HepG2 (cell line): Measurements from ENCODE around the gene KCNA4. TPM values are rescaled to one million over a fixed set of nuclear protein-coding genes. Genes with fewer than 3 reads are reported as not detected.

Experiments used
- ATAC-seq: fragments of 200-7000 bp; cut with Tn5 transposase; 3 replicates; pipeline ENCODE4 v1.9.1; 2020; ENCODE audit warnings: mild to moderate bottlenecking, moderate library complexity
- BruUV-seq: library from RNA; stranded (reverse); fragments of 400-500 nt; replicated peaks from 2 replicates; lab custom pipeline; 2021; lab: Mats Ljungman, UMichigan
- CTCF ChIA-PET: fragments of 300-600 bp; formaldehyde crosslinking; extraction: SDS; loops from one replicate; lab custom pipeline; 2021; ENCODE audit warnings: low total read pairs, inconsistent platforms, low intra/inter-chr PET ratio; lab: Yijun Ruan, JAX
- POLR2A ChIA-PET: fragments of 350-600 bp; sonication (Branson Sonifier 250); formaldehyde crosslinking; loops from one replicate; lab custom pipeline; 2020; ENCODE audit warnings: antibody characterized with exemption, inconsistent platforms; lab: Yijun Ruan, JAX
- DNase-seq: peaks from one replicate; pipeline ENCODE4 v3.0.0-alpha.2; 2015; ENCODE audit warnings: low spot score
- FAIRE-seq: peaks from 3 replicates; lab custom pipeline; 2011; peaks lifted over from hg19 to GRCh38; lab: Jason Lieb, UNC
- H2AFZ ChIP-seq: one replicate; pipeline ENCODE4 v1.6.1; 2011; ENCODE audit warnings: low read length, inconsistent platforms
- H3K27ac ChIP-seq: fragments of 300-600 bp; 3 replicates; pipeline ENCODE4 v1.8.0; 2011; ENCODE audit warnings: mixed run types, mild to moderate bottlenecking, mixed read lengths, low read length, inconsistent platforms; ENCODE audit not compliant: insufficient read depth; ENCODE audit errors: extremely low read length
- H3K27me3 ChIP-seq, 2 experiments: fragments of 200-600 bp in 1 of 2; 2 replicates in 1 of 2; 3 replicates in 1 of 2; pipeline versions ENCODE4 v1.6.0 to v1.8.0; 2011; ENCODE audit warnings: low read length in 2 of 2, mild to moderate bottlenecking in 2 of 2, moderate library complexity in 2 of 2, inconsistent platforms in 1 of 2; ENCODE audit not compliant: insufficient read depth in 2 of 2, control insufficient read depth in 1 of 2
- H3K36me3 ChIP-seq, 2 experiments: fragments of 200-600 bp in 1 of 2; replicated peaks in 1 of 2; 2 replicates in 1 of 2; 3 replicates in 1 of 2; pipeline versions ENCODE4 v1.5.1 to v1.8.0; 2011; ENCODE audit warnings: low read length in 2 of 2, inconsistent platforms in 1 of 2; ENCODE audit not compliant: insufficient read depth in 2 of 2, control insufficient read depth in 1 of 2
- H3K4me1 ChIP-seq: 2 replicates; pipeline ENCODE4 v1.5.1; 2012; ENCODE audit warnings: low read length, inconsistent platforms; ENCODE audit not compliant: insufficient read depth
- H3K4me2 ChIP-seq: 2 replicates; pipeline ENCODE4 v1.6.0; 2011; ENCODE audit warnings: low read depth, low read length, inconsistent platforms
- H3K4me3 ChIP-seq, 3 experiments: fragments of 200-600 bp in 1 of 3; sonication (generic), shearing (Covaris generic) in 1 of 3; replicated peaks in 1 of 3; 2 replicates each; pipeline ENCODE4 v1.5.1; 2011 to 2016; ENCODE audit warnings: low read length in 3 of 3, inconsistent platforms in 2 of 3, low read depth in 2 of 3, mild to moderate bottlenecking in 2 of 3, control low read depth in 1 of 3, mixed read lengths in 1 of 3; ENCODE audit not compliant: insufficient read depth in 1 of 3
- H3K79me2 ChIP-seq: one replicate; pipeline ENCODE4 v1.6.1; 2011; ENCODE audit warnings: low read length, inconsistent platforms; ENCODE audit not compliant: insufficient read depth
- H3K9ac ChIP-seq: 2 replicates; pipeline ENCODE4 v1.6.0; 2011; ENCODE audit warnings: mild to moderate bottlenecking, low read depth, low read length, inconsistent platforms; ENCODE audit not compliant: insufficient read depth
- H3K9me3 ChIP-seq: 2 replicates; pipeline ENCODE4 v1.5.1; 2012; ENCODE audit warnings: mild to moderate bottlenecking, low read length
- H4K20me1 ChIP-seq: 2 replicates; pipeline ENCODE4 v1.6.0; 2011; ENCODE audit warnings: inconsistent platforms, mild to moderate bottlenecking, low read length, moderate library complexity; ENCODE audit not compliant: insufficient read depth
- DMTF1 ChIP-seq: sonication (generic); formaldehyde crosslinking; IDR thresholded peaks from 2 replicates; pipeline ENCODE4 v1.4.0; 2020; ENCODE audit warnings: mild to moderate bottlenecking, missing genetic modification reagents
- HOMEZ ChIP-seq: IDR thresholded peaks from 2 replicates; pipeline ENCODE4 v1.6.1; 2016; ENCODE audit warnings: low read depth
- NFAT5 ChIP-seq: sonication (generic); formaldehyde crosslinking; IDR thresholded peaks from 2 replicates; pipeline ENCODE4 v1.4.0; 2020; ENCODE audit warnings: missing genetic modification reagents
- NFE2L1 ChIP-seq: sonication (generic); formaldehyde crosslinking; IDR thresholded peaks from 2 replicates; pipeline ENCODE4 v1.4.0; 2020; ENCODE audit warnings: missing genetic modification reagents, mild to moderate bottlenecking, borderline replicate concordance
- PAWR ChIP-seq: sonication (generic); formaldehyde crosslinking; IDR thresholded peaks from 2 replicates; pipeline ENCODE4 v1.4.0; 2020; ENCODE audit warnings: missing genetic modification reagents, mild to moderate bottlenecking, borderline replicate concordance
- POLR2A ChIP-seq, 2 experiments: IDR thresholded peaks; 2 replicates each; pipeline ENCODE4 v1.6.1; 2011; ENCODE audit warnings: low read depth in 2 of 2, low read length in 2 of 2, mild to moderate bottlenecking in 1 of 2, moderate library complexity in 1 of 2; ENCODE audit not compliant: insufficient read depth in 1 of 2
- RBM22 ChIP-seq: fragments of 200-400 bp; formaldehyde crosslinking; optimal IDR thresholded peaks from 2 replicates; pipeline ENCODE3; 2017; ENCODE audit warnings: mild to moderate bottlenecking, low read length, moderate library complexity
- ZBTB25 ChIP-seq: IDR thresholded peaks from 2 replicates; pipeline ENCODE4 v1.6.1; 2018; ENCODE audit warnings: missing genetic modification reagents
- ZBTB42 ChIP-seq: sonication (generic); formaldehyde crosslinking; IDR thresholded peaks from 2 replicates; pipeline ENCODE4 v1.5.0; 2020; ENCODE audit warnings: mild to moderate bottlenecking, missing genetic modification reagents
- ZFAT ChIP-seq: sonication (generic); formaldehyde crosslinking; conservative IDR thresholded peaks from 2 replicates; pipeline ENCODE4 v1.8.1; 2023; ENCODE audit warnings: missing genetic modification reagents, inconsistent platforms
- ZNF143 ChIP-seq: sonication (generic); formaldehyde crosslinking; IDR thresholded peaks from 2 replicates; pipeline ENCODE4 v1.4.0; 2020; ENCODE audit warnings: missing genetic modification reagents
- ZNF260 ChIP-seq: sonication (generic); formaldehyde crosslinking; IDR thresholded peaks from 2 replicates; pipeline ENCODE4 v1.4.0; 2020; ENCODE audit warnings: missing genetic modification reagents, low read depth, mild to moderate bottlenecking, borderline replicate concordance
- ZNF670 ChIP-seq: sonication (generic); formaldehyde crosslinking; IDR thresholded peaks from 2 replicates; pipeline ENCODE4 v1.8.0; 2022; ENCODE audit warnings: mild to moderate bottlenecking, missing genetic modification reagents, borderline replicate concordance
- WGBS: methylation state at CpG from one replicate; pipeline ENCODE4 v1.1.6; 2017; ENCODE audit warnings: low lambda C conversion rate; 5-methylcytosine and 5-hydroxymethylcytosine counted together
- in situ Hi-C: cut with HindIII; loops from 2 replicates; pipeline ENCODE4 v1.10.0; 2017; ENCODE audit warnings: low pct_unique_long_range_greater_than_20kb; ENCODE audit not compliant: extremely low pct_ligation_motif_present
- intact Hi-C: fragments of 100-400 bp; cut with micrococcal nuclease; formaldehyde crosslinking; loops from one replicate; pipeline ENCODE4 v1.10.0; 2022; ENCODE audit not compliant: unreplicated experiment
- polyA plus RNA-seq, 8 experiments: library from polyadenylated mRNA; depleted of rRNA in 3 of 8; stranded (reverse) in 7 of 8; unstranded in 1 of 8; fragments of >200 nt; fragmentation: Illumina TruSeq in 4 of 8; extraction: Trizol in 4 of 8; gene quantifications; 2 replicates each; pipeline versions ENCODE4 v1.2.1 to v1.2.3, GENCODE V29; 2011 to 2016; ENCODE audit warnings: low read depth in 4 of 8, missing spikeins in 1 of 8, mixed read lengths in 1 of 8; ENCODE audit not compliant: insufficient read depth in 1 of 8
- total RNA-seq, 5 experiments: library from RNA; depleted of rRNA; stranded (reverse); fragments of >200 nt; fragmentation: Illumina TruSeq; extraction: Trizol; gene quantifications; 2 replicates each; pipeline ENCODE4 v1.2.3, GENCODE V29; 2016; ENCODE audit warnings: low read depth in 1 of 5

Gene KCNA4
- total and polyA plus RNA-seq, 2 of the 13 experiments (the other 11 are each of a cell fraction or from before 2014, with no cell fraction given): not detected

- no peak for FAIRE-seq
- H3K27ac ChIP-seq: no peak overlapping the region
- H3K27me3 ChIP-seq: no peaks in the 10 kb centered on the region; a peak in 1 of 5 replicates
- under 1% methylated on average over 4 of the region's 4 CpGs for WGBS
- TF ChIP-seq DMTF1 (CRISPR knock-in tag): no peak
- TF ChIP-seq ZBTB42 (CRISPR knock-in tag): no peak
- TF ChIP-seq RBM22: no peak
- no peak for TF ChIP-seq ZNF670
- TF ChIP-seq NFAT5 (CRISPR knock-in tag): no peak
- no peak for TF ChIP-seq ZBTB25 (CRISPR knock-in tag)
- no peak for TF ChIP-seq PAWR (CRISPR knock-in tag)
- no peak for TF ChIP-seq ZFAT (CRISPR knock-in tag)
- TF ChIP-seq ZNF260 (CRISPR knock-in tag): no peak
- no peak for TF ChIP-seq ZNF143
- no peak for TF ChIP-seq NFE2L1 (CRISPR knock-in tag)
- no peak for TF ChIP-seq HOMEZ (CRISPR knock-in tag)
- no peak for TF ChIP-seq POLR2A (IDR thresholded peaks at IDR 0.05; ENCODE audit: insufficient read depth in 1 of 2, low read depth in 2 of 2, low read length in 2 of 2)
- H3K4me3 ChIP-seq: no peak overlapping the region
- H2AFZ ChIP-seq: no peak overlapping the region
- no peaks in the 10 kb centered on the region for H4K20me1 ChIP-seq
- H3K4me2 ChIP-seq: no peak overlapping the region
- no peak for ATAC-seq
- ChIA-PET POLR2A (no interaction called here), CTCF (no interaction called here)
- H3K9me3 ChIP-seq: no peaks in the 10 kb centered on the region
- H3K36me3 ChIP-seq: no peaks in the 10 kb centered on the region
- DNase-seq: no peak
- in situ Hi-C loops (no loop called here), intact Hi-C loops (no loop called here)
- H3K79me2 ChIP-seq: no peaks in the 10 kb centered on the region
- no TSS peak for BruUV-seq
- H3K9ac ChIP-seq: no peak overlapping the region
- no peaks in the 10 kb centered on the region for H3K4me1 ChIP-seq
Observed at GRCh38 chr11:30002157-30002785, 14.6 kb downstream of the KCNA4 start.
